Activated CD4-positive, alpha-beta T cell treated with anti-CD3 and anti-CD28 coated beads, Interleukin-10, Interleukin-2, amounts not matched to agents 100 ng/mL and 50 ng/mL, durations not matched to agents 16 hours and 8 hours (primary cell): ENCODE results near the gene SYTL3.
"Not testable (repeated sequence)": the region's sequence is repeated elsewhere in the genome, so short reads cannot be mapped to it uniquely, and the experiment has no call there.

Experiments
- DNase-seq: peaks from one replicate; pipeline ENCODE4 v3.0.0-alpha.2; 2020

The SYTL3 gene, protein sequence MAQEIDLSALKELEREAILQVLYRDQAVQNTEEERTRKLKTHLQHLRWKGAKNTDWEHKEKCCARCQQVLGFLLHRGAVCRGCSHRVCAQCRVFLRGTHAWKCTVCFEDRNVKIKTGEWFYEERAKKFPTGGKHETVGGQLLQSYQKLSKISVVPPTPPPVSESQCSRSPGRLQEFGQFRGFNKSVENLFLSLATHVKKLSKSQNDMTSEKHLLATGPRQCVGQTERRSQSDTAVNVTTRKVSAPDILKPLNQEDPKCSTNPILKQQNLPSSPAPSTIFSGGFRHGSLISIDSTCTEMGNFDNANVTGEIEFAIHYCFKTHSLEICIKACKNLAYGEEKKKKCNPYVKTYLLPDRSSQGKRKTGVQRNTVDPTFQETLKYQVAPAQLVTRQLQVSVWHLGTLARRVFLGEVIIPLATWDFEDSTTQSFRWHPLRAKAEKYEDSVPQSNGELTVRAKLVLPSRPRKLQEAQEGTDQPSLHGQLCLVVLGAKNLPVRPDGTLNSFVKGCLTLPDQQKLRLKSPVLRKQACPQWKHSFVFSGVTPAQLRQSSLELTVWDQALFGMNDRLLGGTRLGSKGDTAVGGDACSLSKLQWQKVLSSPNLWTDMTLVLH

DNA sequence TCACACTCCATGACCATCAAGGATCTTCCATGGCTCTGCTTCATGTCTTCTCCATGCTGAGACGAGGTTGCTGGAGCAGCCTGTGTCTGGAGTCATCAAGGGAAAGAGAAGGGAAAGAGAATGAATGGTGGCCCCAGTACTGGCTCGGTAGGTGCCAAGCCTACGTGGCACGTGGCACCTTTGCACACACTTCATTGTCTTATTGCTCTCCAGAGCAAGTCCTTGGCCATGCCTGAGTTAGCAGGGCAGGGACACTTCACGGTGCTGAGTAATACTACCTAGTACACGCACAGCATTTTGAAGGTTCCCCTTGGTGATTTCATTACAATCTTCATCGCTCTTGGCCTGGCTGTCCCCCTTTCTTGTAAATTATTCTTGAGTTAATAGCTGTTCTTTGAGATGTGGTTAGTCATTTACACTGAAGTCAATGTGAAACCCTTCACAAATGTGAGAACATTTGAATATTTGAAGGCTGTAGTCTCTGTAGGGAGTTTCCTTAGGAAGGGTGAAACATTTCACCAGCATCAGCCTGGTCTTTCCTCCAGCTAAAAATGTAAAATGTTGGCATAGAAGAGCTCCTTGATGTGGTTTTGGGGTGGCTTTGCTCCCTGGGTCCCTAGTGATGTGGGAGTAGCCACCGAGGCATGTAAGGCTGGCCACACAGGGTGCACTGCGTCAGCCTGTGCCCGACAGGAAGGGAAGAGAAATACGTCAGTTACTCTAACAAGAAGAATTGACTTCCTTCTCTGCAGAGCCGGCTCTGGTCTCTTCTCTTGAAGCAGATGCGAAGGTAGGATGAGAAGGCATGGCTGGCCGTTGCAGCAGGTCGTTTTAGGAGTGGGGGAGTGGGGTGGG is at the start of gene SYTL3:
SYTL3 (plus strand) TSS at position 766 of the 855 bp plus-strand sequence. CDS start 13,215 bp downstream, outside the sequence.
- DNase-seq, result peak; percentile 94

GRCh38 chr6:158603261-158604047 is 46.4 kb upstream of the SYTL3 start:
- no peak for DNase-seq

GRCh38 chr6:158604048-158604406 is 45.8 kb upstream of the SYTL3 start:
- DNase-seq, result no peak

GRCh38 chr6:158605266-158605878 is 44.5 kb upstream of the SYTL3 start:
- peak; percentile 60 for DNase-seq

GRCh38 chr6:158606011-158606410 is 43.8 kb upstream of the SYTL3 start:
- not testable (repeated sequence) for DNase-seq

DNA sequence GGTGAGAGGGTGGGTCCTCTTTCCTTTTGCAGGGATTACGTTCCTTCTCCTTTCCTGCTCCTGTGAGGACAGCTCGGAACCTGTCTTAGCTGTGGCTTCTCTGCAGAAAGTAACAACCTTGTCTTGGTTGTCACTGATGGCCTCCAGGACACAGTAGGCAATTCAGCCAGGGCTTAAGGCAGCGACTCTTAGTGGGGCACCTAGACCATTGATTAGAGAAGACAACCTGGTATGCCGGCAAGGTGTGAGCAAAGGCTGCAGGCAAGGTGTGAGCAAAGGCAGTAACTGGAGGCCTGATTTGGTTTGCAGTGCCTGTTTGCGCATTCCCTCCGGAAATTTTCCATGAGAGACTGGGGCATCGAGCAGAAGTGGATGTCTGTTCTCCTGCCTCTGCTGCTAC is 42.9 kb upstream of the SYTL3 start:
- DNase-seq, result no peak

DNA sequence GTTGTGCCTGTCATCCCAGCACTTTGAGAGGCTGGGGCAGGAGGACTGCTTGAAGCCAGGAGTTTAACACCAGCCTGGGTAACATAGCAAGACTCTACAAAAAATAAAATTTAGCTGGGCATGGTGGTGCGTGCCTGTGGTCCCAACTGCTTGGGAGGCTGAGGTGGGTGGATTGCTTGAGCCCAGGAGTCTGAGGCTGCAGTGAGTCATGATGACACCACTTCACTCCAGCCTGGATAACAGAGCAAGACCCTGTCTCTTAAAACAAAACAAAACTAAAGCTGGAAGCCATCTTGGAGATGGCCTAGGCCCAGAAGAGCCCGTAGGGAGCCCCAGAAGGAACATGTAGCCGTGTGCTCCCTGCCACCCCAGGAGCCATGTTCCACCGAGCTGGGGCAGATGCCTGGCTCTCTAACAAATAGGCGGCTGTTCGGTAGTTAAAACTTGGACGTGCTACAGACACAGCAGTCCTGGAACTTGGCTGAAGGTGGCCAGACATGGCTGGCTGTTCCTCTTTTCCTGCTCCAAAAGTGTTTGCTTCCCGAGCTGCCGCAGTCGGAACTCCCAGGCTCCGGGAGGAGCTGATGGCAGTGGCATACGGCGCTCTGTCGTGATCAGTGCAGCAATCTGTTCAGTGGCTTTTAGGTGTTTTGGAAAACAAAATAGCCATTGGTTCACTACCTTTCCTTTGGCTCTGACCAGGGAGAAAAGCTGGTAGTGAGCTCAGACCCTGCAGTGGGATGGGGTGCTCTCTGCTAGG is 42.3 kb upstream of the SYTL3 start:
- DNase-seq, result no peak

DNA sequence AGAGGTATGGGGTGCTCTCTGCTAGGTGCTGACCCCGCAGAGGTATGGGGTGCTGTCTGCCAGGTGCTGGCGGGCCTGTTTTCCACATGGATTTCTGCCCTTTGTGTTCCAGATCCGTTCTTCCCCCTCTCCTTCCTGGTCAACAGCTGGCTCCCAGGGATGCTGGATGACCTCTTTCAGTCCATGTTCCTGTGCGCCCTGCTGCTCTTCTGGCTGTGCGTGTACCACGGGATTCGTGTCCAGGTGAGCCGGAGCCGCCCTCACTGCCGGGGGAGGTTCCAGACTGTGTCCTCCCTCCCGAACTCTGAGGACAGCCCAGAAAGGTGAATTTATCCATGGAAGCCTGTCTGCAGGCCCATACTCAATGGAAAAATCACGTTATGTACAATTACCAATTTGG is 41.6 kb upstream of the SYTL3 start:
- DNase-seq, result no peak

DNA sequence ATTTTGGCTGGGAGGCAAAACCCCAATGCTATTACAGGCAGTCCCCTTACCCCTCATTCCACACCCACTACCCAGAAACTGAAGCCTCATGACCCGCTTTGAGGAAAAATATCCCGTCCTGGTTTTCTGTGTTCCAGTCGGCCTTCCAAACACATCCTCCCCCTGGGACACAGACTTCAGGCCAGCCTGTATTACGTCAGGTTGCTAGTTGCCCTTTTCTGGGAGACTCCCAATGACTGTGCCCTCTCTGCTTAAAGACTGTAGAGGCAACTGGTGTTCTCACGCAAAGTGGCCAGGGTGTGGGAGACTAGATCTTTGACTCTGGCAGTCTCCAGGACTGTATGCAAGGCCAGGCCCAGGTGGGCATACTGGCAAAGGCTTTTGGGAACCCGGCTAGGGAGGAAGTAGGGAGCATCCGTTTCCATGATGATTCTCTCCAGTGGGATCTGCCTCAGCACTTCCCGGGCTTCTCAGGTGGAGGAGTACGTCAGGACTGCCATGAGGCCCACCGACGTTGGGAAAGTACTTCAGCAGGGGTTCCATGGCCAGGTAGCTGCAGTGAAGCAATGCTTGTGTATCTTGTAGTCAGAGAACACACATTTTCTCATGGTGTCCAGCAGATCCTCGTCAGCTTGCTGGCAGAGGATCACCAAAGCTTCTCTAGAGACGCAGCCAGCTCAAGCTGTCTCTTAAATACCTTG is 40.2 kb upstream of the SYTL3 start:
- no peak for DNase-seq

- no peak for DNase-seq
These were observed 39.4 kb upstream of the SYTL3 start for GRCh38 chr6:158610319-158610968.

DNA sequence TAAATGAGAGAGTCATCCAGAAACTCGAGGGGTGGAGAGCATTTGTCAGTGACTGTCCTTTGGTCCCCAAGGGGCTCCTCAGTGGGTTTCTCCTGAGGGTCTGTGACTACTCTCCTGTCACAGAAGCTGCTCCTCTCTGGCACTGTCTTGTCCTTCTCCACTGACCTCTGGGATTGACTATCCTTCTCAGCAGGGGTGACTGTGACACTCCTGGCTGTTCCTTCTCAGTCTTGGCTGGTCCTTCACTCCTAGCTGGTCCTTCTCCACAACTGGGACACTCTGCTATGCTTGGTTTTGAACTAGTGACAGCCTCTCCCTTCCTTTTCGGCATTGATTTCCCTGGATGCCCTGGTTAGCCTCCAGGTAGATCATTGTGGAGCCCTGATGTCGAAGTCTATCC is 38.8 kb upstream of the SYTL3 start:
- DNase-seq, result no peak

- no peak for DNase-seq
These were observed 38.1 kb upstream of the SYTL3 start for GRCh38 chr6:158611541-158612370.

- not testable (repeated sequence) for DNase-seq
These were observed 35.2 kb upstream of the SYTL3 start for GRCh38 chr6:158614606-158615005.

DNA sequence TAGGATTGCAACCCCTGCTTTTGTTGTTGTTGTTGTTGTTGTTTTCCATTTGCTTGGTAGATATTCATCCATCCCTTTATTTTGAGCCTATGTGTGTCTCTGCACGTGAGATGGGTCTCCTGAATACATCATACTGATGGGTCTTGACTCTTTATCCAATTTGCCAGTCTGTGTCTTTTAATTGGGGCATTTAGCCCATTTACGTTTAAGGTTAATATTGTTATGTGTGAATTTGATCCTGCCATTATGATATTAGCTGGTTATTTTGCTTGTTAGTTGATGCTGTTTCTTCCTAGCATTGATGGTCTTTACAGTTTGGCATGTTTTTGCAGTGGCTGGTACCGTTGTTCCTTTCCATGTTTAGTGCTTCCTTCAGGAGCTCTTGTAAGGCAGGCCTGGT is 31.6 kb upstream of the SYTL3 start:
- DNase-seq, result not testable (repeated sequence)

- no peak for DNase-seq
These were observed 29.7 kb upstream of the SYTL3 start for GRCh38 chr6:158619922-158620801.

- DNase-seq, result no peak
These were observed 28.7 kb upstream of the SYTL3 start for GRCh38 chr6:158620963-158621693.

DNA sequence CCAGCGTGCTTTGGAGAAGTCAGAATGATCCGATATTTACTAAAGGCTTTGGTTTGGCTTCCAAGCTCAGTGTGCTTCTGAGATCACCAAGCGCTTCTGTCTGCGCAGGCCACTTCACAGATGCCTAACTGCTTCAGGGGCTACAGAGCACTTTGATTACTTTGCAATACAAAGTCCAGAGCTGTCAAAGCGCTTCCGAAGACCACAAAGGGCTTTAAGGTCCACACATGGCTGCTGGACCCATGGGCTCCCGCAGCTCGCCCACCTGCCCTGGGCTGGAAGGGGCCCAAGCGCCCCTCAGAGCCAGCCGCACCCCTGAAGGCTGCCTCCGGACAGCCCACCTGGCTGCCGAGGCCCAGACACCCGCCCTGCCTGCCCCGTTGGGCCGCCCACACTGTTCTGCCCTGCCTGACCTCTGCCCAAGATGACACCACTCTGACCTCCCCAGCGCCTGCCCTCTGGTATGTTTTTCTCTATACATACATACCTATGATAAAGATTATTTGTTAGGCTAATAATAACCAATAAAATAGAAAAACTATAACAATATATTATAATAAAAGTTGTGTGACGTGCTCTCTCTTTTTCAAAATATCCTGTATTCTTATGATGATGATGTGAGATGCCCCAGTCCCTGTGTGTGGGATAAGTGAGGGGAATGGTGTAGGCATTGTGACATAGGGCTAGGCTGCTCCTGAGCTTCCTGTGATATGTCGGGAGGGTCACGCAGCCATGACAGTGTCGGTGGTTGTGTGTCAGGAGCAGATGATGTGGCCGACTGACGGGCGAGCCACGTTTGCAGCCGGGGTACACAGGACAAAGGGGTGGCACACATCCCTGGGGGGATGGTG is 27.9 kb upstream of the SYTL3 start:
- no peak for DNase-seq
